Measurements from ENCODE around the gene BMI1. TPM values are rescaled to one million over a fixed set of nuclear protein-coding genes. Genes with fewer than 3 reads are reported as not detected.

BMI1 gene
- total RNA-seq (41.6 and 53.2 TPM in 2 replicates), polyA plus RNA-seq (30.6 and 44.3 TPM in 2 replicates), polyA minus RNA-seq (ENCODE audit: low replicate concordance) (22.7 and 28.6 TPM in 2 replicates)
- polyA plus RNA-seq (2012) = 33.8 and 42.1 TPM in 2 replicates

GRCh38 chr10:22320591-22321155, at the start of gene BMI1:
Gene BMI1 (plus strand): TSS chr10:22321099. CDS start chr10:22326450, 5,351 bp downstream.
- Histone ChIP-seq H3K36me3 (ENCODE audit: control insufficient read depth, insufficient read depth, low read length) (no peaks in the 10 kb centered on the region), H3K4me2 (ENCODE audit: extremely low read depth, insufficient read depth, low read length) (peak within 1 kb of the TSS; percentile 64), H3K27me3 (ENCODE audit: control insufficient read depth, insufficient read depth, low read length) (peaks cover 20% of the 10 kb centered on the region), H3K79me2 (ENCODE audit: control insufficient read depth, insufficient read depth, low read length) (peaks cover 5% of the 10 kb centered on the region), H3K9me3 (ENCODE audit: control insufficient read depth, insufficient read depth, low read depth, low read length) (no peaks in the 10 kb centered on the region), H3K4me3 (replicated peaks in 1 of 4; ENCODE audit: control extremely low read depth in 1 of 4, insufficient read depth in 1 of 4, low read depth in 3 of 4, low read length in 4 of 4) (peak within 1 kb of the TSS; percentile 65 to 74 (median 72)), H3K4me1 (ENCODE audit: control insufficient read depth, extremely low read depth, insufficient read depth, low read length) (no peaks in the 10 kb centered on the region), H3K27ac (ENCODE audit: insufficient read depth, low read length) (peak within 1 kb of the TSS; percentile 59), H2AFZ (ENCODE audit: low read length) (peak within 1 kb of the TSS; percentile 27), H4K20me1 (ENCODE audit: control insufficient read depth, extremely low read depth, insufficient read depth, low read length) (peaks cover 3% of the 10 kb centered on the region), H3K9ac (ENCODE audit: insufficient read depth, low read length) (peak within 1 kb of the TSS; percentile 66)
- peak; percentile 77 to 85 for DNase-seq (ENCODE audit: low read depth in 2 of 2)
- TF ChIP-seq, protein P1, sequence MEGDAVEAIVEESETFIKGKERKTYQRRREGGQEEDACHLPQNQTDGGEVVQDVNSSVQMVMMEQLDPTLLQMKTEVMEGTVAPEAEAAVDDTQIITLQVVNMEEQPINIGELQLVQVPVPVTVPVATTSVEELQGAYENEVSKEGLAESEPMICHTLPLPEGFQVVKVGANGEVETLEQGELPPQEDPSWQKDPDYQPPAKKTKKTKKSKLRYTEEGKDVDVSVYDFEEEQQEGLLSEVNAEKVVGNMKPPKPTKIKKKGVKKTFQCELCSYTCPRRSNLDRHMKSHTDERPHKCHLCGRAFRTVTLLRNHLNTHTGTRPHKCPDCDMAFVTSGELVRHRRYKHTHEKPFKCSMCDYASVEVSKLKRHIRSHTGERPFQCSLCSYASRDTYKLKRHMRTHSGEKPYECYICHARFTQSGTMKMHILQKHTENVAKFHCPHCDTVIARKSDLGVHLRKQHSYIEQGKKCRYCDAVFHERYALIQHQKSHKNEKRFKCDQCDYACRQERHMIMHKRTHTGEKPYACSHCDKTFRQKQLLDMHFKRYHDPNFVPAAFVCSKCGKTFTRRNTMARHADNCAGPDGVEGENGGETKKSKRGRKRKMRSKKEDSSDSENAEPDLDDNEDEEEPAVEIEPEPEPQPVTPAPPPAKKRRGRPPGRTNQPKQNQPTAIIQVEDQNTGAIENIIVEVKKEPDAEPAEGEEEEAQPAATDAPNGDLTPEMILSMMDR (conservative IDR thresholded peaks at IDR 0.05 in 1 of 2, IDR thresholded peaks at IDR 0.05 in 1 of 2; ENCODE audit: low read depth in 1 of 2, low read length in 2 of 2) = no peak
- no peak for TF ChIP-seq EZH2 (IDR thresholded peaks at IDR 0.05; ENCODE audit: low read length, missing control alignments)

DNA sequence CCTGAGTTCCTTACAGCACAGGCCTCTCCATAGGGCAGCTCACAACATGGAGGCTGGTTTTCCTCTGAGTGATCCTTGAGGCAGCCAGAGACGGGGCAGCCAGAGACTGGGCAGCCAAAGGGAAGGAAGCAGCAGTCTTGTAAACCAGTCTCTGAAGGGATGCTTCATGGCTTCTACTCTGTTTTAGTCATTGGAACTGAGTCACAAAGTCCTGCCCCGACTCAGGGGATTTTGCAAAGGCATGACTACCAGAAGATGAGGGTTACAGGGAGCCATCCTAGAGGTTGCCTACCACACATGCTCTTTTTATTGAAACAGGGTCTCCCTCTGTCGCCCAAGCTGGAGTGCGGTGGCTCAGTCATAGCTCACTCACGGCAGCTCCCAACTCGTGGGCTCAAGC, 49.1 kb upstream of the BMI1 start:
- no peak overlapping the region for H3K27ac ChIP-seq (ENCODE audit: insufficient read depth, low read length)
- TF ChIP-seq EZH2 (IDR thresholded peaks at IDR 0.05; ENCODE audit: low read length, missing control alignments) = no peak
- TF ChIP-seq, protein P1 (conservative IDR thresholded peaks at IDR 0.05 in 1 of 2, IDR thresholded peaks at IDR 0.05 in 1 of 2; ENCODE audit: low read depth in 1 of 2, low read length in 2 of 2) = no peak
- H4K20me1 ChIP-seq (ENCODE audit: control insufficient read depth, extremely low read depth, insufficient read depth, low read length) = no peaks in the 10 kb centered on the region

GRCh38 chr10:22278441-22278782, 42.5 kb upstream of the BMI1 start:
- Histone ChIP-seq H3K9me3 (ENCODE audit: control insufficient read depth, insufficient read depth, low read depth, low read length) (no peaks in the 10 kb centered on the region), H2AFZ (ENCODE audit: low read length) (no peak overlapping the region), H3K4me1 (ENCODE audit: control insufficient read depth, extremely low read depth, insufficient read depth, low read length) (no peaks in the 10 kb centered on the region), H3K27ac (ENCODE audit: insufficient read depth, low read length) (no peak overlapping the region), H3K9ac (ENCODE audit: insufficient read depth, low read length) (no peak overlapping the region), H3K4me3 (replicated peaks in 1 of 4; ENCODE audit: control extremely low read depth in 1 of 4, insufficient read depth in 1 of 4, low read depth in 3 of 4, low read length in 4 of 4) (no peak overlapping the region), H3K27me3 (ENCODE audit: control insufficient read depth, insufficient read depth, low read length) (no peaks in the 10 kb centered on the region), H3K4me2 (ENCODE audit: extremely low read depth, insufficient read depth, low read length) (no peak overlapping the region), H3K36me3 (ENCODE audit: control insufficient read depth, insufficient read depth, low read length) (no peaks in the 10 kb centered on the region), H4K20me1 (ENCODE audit: control insufficient read depth, extremely low read depth, insufficient read depth, low read length) (no peaks in the 10 kb centered on the region), H3K79me2 (ENCODE audit: control insufficient read depth, insufficient read depth, low read length) (no peaks in the 10 kb centered on the region)
- TF ChIP-seq EZH2 (IDR thresholded peaks at IDR 0.05; ENCODE audit: low read length, missing control alignments) = no peak
- TF ChIP-seq, protein P1 (conservative IDR thresholded peaks at IDR 0.05 in 1 of 2, IDR thresholded peaks at IDR 0.05 in 1 of 2; ENCODE audit: low read depth in 1 of 2, low read length in 2 of 2) = no peak
- no peak for DNase-seq (ENCODE audit: low read depth in 2 of 2)

More for the DNA sequence above, 49.1 kb upstream of the BMI1 start:
- Histone ChIP-seq H3K79me2 (ENCODE audit: control insufficient read depth, insufficient read depth, low read length) (no peaks in the 10 kb centered on the region), H3K36me3 (ENCODE audit: control insufficient read depth, insufficient read depth, low read length) (no peaks in the 10 kb centered on the region), H3K4me3 (replicated peaks in 1 of 4; ENCODE audit: control extremely low read depth in 1 of 4, insufficient read depth in 1 of 4, low read depth in 3 of 4, low read length in 4 of 4) (no peak overlapping the region), H3K4me1 (ENCODE audit: control insufficient read depth, extremely low read depth, insufficient read depth, low read length) (no peaks in the 10 kb centered on the region), H3K4me2 (ENCODE audit: extremely low read depth, insufficient read depth, low read length) (no peak overlapping the region), H3K27me3 (ENCODE audit: control insufficient read depth, insufficient read depth, low read length) (no peaks in the 10 kb centered on the region), H3K9ac (ENCODE audit: insufficient read depth, low read length) (no peak overlapping the region), H3K9me3 (ENCODE audit: control insufficient read depth, insufficient read depth, low read depth, low read length) (no peaks in the 10 kb centered on the region), H2AFZ (ENCODE audit: low read length) (no peak overlapping the region)
- DNase-seq (ENCODE audit: low read depth in 2 of 2) = no peak
